Measurements from ENCODE around the gene LINC00237.

- TF ChIP-seq CTCF (IDR thresholded peaks at IDR 0.05) (no peak), POLR2A (IDR thresholded peaks at IDR 0.05) (no peak)
These were observed 49.1 kb upstream of the LINC00237 start for GRCh38 chr20:21155268-21155667.
